ENCODE data around the gene LSM2. TPM values are rescaled to one million over a fixed set of nuclear protein-coding genes. Genes with fewer than 3 reads are reported as not detected.
A peak's percentile ranks its signal among the peaks of the same experiment; 100 is the strongest.

The LSM2 gene
- total and polyA plus RNA-seq, 9 of the 15 experiments (the other 6 are each of a cell fraction or from before 2014, with no cell fraction given), result 154 to 407 (median 223) TPM

DNA sequence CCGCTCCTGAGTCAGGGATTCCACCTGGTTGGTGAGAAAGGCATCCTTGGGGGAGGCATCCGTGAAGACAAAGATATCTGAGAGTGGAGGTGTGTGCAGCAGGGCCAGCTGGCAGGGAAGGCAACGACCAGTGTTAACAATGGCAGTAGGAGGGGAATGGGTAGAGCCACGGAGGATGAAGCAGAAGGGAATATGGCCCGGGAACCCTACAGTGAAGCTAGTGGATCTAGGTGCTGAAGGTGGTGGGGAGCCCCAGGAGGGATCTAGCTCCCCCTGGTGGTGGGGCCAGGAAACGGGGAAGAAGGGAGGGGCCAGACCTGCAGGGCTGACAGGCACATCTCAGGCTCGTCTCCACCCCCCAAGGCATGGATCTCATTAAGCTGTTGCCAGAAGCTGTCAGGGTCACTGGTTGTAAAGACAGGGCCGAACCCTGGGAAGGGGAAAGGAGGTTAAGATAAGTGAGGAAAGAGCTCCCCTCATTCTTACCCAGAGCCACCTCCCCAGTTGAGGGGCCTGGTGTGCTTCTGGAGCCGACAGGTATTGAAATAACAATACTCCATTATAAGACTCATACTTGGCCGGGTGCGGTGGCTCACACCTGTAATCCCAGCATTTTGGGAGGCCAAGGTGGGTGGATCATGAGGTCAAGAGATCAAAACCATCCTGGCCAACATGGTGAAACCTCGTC is 36.9 kb downstream of the LSM2 start (continued):
- TF ChIP-seq L3MBTL2 (IDR thresholded peaks at IDR 0.05) (peak; percentile 66), FOXP1 (CRISPR knock-in tag; IDR thresholded peaks at IDR 0.05) (no peak), DMBX1 (CRISPR knock-in tag; IDR thresholded peaks at IDR 0.05; ENCODE audit: borderline replicate concordance) (no peak), ZBED1 (IDR thresholded peaks at IDR 0.05) (no peak), TFE3 (CRISPR knock-in tag; IDR thresholded peaks at IDR 0.05) (no peak), CCNT2 (IDR thresholded peaks at IDR 0.05; ENCODE audit: borderline replicate concordance, extremely low read depth, insufficient read length, low read depth, low read length) (peak; percentile 22), HMG20B (CRISPR knock-in tag; IDR thresholded peaks at IDR 0.05) (no peak), SMARCA5 (IDR thresholded peaks at IDR 0.05) (peak; percentile 91), MXD1 (CRISPR knock-in tag; IDR thresholded peaks at IDR 0.05; ENCODE audit: borderline replicate concordance, poor library complexity, severe bottlenecking) (no peak), RBFOX2 (IDR thresholded peaks at IDR 0.05; ENCODE audit: low read depth, low read length) (no peak), POLR2AphosphoS2 (IDR thresholded peaks at IDR 0.05; ENCODE audit: low read length) (no peak), NR2F6 (CRISPR knock-in tag; IDR thresholded peaks at IDR 0.05) (no peak)
- TF ChIP-seq, protein P1, sequence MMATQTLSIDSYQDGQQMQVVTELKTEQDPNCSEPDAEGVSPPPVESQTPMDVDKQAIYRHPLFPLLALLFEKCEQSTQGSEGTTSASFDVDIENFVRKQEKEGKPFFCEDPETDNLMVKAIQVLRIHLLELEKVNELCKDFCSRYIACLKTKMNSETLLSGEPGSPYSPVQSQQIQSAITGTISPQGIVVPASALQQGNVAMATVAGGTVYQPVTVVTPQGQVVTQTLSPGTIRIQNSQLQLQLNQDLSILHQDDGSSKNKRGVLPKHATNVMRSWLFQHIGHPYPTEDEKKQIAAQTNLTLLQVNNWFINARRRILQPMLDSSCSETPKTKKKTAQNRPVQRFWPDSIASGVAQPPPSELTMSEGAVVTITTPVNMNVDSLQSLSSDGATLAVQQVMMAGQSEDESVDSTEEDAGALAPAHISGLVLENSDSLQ (IDR thresholded peaks at IDR 0.05), result peak; percentile 95
- TF ChIP-seq, protein P2, sequence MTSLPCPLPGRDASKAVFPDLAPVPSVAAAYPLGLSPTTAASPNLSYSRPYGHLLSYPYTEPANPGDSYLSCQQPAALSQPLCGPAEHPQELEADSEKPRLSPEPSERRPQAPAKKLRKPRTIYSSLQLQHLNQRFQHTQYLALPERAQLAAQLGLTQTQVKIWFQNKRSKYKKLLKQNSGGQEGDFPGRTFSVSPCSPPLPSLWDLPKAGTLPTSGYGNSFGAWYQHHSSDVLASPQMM (CRISPR knock-in tag; IDR thresholded peaks at IDR 0.05), result no peak
- TF ChIP-seq, protein P3, sequence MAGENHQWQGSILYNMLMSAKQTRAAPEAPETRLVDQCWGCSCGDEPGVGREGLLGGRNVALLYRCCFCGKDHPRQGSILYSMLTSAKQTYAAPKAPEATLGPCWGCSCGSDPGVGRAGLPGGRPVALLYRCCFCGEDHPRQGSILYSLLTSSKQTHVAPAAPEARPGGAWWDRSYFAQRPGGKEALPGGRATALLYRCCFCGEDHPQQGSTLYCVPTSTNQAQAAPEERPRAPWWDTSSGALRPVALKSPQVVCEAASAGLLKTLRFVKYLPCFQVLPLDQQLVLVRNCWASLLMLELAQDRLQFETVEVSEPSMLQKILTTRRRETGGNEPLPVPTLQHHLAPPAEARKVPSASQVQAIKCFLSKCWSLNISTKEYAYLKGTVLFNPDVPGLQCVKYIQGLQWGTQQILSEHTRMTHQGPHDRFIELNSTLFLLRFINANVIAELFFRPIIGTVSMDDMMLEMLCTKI (IDR thresholded peaks at IDR 0.05; ENCODE audit: partially characterized antibody), result no peak
- TF ChIP-seq, protein P4, sequence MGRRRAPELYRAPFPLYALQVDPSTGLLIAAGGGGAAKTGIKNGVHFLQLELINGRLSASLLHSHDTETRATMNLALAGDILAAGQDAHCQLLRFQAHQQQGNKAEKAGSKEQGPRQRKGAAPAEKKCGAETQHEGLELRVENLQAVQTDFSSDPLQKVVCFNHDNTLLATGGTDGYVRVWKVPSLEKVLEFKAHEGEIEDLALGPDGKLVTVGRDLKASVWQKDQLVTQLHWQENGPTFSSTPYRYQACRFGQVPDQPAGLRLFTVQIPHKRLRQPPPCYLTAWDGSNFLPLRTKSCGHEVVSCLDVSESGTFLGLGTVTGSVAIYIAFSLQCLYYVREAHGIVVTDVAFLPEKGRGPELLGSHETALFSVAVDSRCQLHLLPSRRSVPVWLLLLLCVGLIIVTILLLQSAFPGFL (CRISPR knock-in tag; IDR thresholded peaks at IDR 0.05), result no peak
- TF ChIP-seq, protein P5, sequence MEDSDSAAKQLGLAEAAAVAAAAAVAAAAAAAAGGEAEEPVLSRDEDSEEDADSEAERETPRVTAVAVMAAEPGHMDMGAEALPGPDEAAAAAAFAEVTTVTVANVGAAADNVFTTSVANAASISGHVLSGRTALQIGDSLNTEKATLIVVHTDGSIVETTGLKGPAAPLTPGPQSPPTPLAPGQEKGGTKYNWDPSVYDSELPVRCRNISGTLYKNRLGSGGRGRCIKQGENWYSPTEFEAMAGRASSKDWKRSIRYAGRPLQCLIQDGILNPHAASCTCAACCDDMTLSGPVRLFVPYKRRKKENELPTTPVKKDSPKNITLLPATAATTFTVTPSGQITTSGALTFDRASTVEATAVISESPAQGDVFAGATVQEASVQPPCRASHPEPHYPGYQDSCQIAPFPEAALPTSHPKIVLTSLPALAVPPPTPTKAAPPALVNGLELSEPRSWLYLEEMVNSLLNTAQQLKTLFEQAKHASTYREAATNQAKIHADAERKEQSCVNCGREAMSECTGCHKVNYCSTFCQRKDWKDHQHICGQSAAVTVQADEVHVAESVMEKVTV (CRISPR knock-in tag; IDR thresholded peaks at IDR 0.05), result peak; percentile 99
